ENCODE measurements around the gene SLC24A3. TPM values are rescaled to one million over a fixed set of nuclear protein-coding genes. Genes with fewer than 3 reads are reported as not detected.
A peak's percentile ranks its signal among the peaks of the same experiment; 100 is the strongest.

Gene SLC24A3
- total RNA-seq, 1 donor from 2014 or later, result 0.51 TPM

- Mint-ChIP-seq H3K27me3 (ENCODE audit: low read depth) (no peaks in the 10 kb centered on the region), H3K9me3 (no peaks in the 10 kb centered on the region), H3K4me1 (peaks cover 25% of the 10 kb centered on the region), H3K27ac (ENCODE audit: unreplicated experiment) (peak overlapping the region; percentile 73), H3K4me3 (no peak overlapping the region), H3K36me3 (ENCODE audit: low read depth) (no peaks in the 10 kb centered on the region)
- DNase-seq (ENCODE audit: low read depth, low spot score), result no peak
- no peak for TF ChIP-seq CTCF (conservative IDR thresholded peaks at IDR 0.05)
Observed at GRCh38 chr20:19734811-19735210, 522.4 kb downstream of the SLC24A3 start.

- no peaks in the 10 kb centered on the region for H3K27me3 Mint-ChIP-seq (ENCODE audit: low read depth)
- H3K9me3 Mint-ChIP-seq, result no peaks in the 10 kb centered on the region
- H3K4me1 Mint-ChIP-seq, result peaks cover 25% of the 10 kb centered on the region
- H3K36me3 Mint-ChIP-seq (ENCODE audit: low read depth), result no peaks in the 10 kb centered on the region
- no peak for DNase-seq (ENCODE audit: low read depth, low spot score)
- TF ChIP-seq CTCF (conservative IDR thresholded peaks at IDR 0.05), result no peak
- no peak overlapping the region for H3K4me3 Mint-ChIP-seq
- H3K27ac Mint-ChIP-seq (ENCODE audit: unreplicated experiment), result peak overlapping the region; percentile 73
Observed at GRCh38 chr20:19735446-19735845, 523.0 kb downstream of the SLC24A3 start.

DNA sequence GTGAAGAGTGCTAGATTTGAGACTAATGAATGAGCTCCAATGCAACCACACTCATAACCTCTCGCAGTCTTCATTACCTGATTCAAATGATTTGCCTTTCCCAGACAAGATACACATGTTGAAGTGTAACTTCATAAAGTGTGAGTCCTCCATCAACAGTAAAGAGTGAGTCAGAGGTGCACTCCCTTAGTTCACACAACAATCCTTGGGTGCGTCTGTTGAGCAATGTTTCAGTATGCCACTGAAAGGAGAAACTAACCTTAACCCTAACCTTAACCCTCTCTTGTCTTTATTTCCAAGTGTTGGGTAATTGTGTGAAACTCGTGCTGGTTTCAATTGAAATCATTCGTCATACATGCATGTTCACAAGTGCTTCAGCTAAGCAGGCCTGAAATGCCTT lies 524.6 kb downstream of the SLC24A3 start:
- Mint-ChIP-seq H3K27me3 (ENCODE audit: low read depth) (no peaks in the 10 kb centered on the region), H3K4me1 (peaks cover 25% of the 10 kb centered on the region), H3K36me3 (ENCODE audit: low read depth) (no peaks in the 10 kb centered on the region), H3K4me3 (no peak overlapping the region), H3K9me3 (no peaks in the 10 kb centered on the region), H3K27ac (ENCODE audit: unreplicated experiment) (no peak overlapping the region)
- no peak for DNase-seq (ENCODE audit: low read depth, low spot score)
- TF ChIP-seq CTCF (conservative IDR thresholded peaks at IDR 0.05), result no peak

GRCh38 chr20:19738951-19739350 lies 526.5 kb downstream of the SLC24A3 start:
- Mint-ChIP-seq H3K27me3 (ENCODE audit: low read depth) (no peaks in the 10 kb centered on the region), H3K27ac (ENCODE audit: unreplicated experiment) (no peak overlapping the region), H3K9me3 (no peaks in the 10 kb centered on the region), H3K4me1 (peaks cover 25% of the 10 kb centered on the region), H3K4me3 (no peak overlapping the region), H3K36me3 (ENCODE audit: low read depth) (no peaks in the 10 kb centered on the region)
- no peak for TF ChIP-seq CTCF (conservative IDR thresholded peaks at IDR 0.05)
- DNase-seq (ENCODE audit: low read depth, low spot score), result no peak

DNA sequence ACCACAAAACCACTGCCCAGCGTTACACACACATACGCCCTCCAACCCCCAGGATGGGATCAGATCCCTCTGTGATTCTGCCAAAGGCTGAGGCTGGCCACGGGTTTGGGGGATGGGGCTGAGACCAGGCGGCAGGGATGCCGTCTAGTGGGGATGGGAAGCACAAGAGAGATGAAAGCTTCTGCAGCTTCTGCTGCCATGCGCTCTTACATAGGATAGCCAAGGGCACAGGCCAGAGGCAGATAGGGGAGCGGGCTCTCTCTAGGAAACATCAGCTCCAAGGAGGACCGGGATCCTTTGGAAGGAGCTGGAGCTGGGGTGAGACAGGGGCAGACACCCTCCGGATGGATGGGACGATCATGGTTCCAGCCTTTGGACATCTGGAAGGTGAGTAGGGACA lies 526.9 kb downstream of the SLC24A3 start:
- no peaks in the 10 kb centered on the region for H3K9me3 Mint-ChIP-seq
- peaks cover 22% of the 10 kb centered on the region for H3K4me1 Mint-ChIP-seq
- H3K27me3 Mint-ChIP-seq (ENCODE audit: low read depth), result no peaks in the 10 kb centered on the region
- TF ChIP-seq CTCF (conservative IDR thresholded peaks at IDR 0.05), result no peak
- no peaks in the 10 kb centered on the region for H3K36me3 Mint-ChIP-seq (ENCODE audit: low read depth)
- DNase-seq (ENCODE audit: low read depth, low spot score), result no peak
- no peak overlapping the region for H3K27ac Mint-ChIP-seq (ENCODE audit: unreplicated experiment)
- no peak overlapping the region for H3K4me3 Mint-ChIP-seq

- TF ChIP-seq CTCF (conservative IDR thresholded peaks at IDR 0.05), result no peak
- Mint-ChIP-seq H3K27me3 (ENCODE audit: low read depth) (no peaks in the 10 kb centered on the region), H3K27ac (ENCODE audit: unreplicated experiment) (no peak overlapping the region), H3K9me3 (peaks cover 3% of the 10 kb centered on the region), H3K4me3 (no peak overlapping the region), H3K36me3 (ENCODE audit: low read depth) (no peaks in the 10 kb centered on the region), H3K4me1 (peaks cover 13% of the 10 kb centered on the region)
- no peak for DNase-seq (ENCODE audit: low read depth, low spot score)
Observed at GRCh38 chr20:19740512-19740911, 528.1 kb downstream of the SLC24A3 start.
